Liver (tissue), 3 donors: Measurements from ENCODE around the gene DAB1.

ENCODE experiments used
- CTCF ChIP-seq: fragments of 150-350 bp; IDR thresholded peaks from 2 replicates; pipeline ENCODE4 v1.5.1; 2017; ENCODE audit warnings: improper control_type of control experiment, low read depth, low read length; ENCODE audit not compliant: missing input control
- RAD21 ChIP-seq, 2 donors: IDR thresholded peaks; 2 replicates each; pipeline ENCODE4 v1.6.1; 2016; ENCODE audit warnings: antibody characterized with exemption in 2 of 2, mild to moderate bottlenecking in 2 of 2
- SP1 ChIP-seq: IDR thresholded peaks from 2 replicates; pipeline ENCODE4 v1.6.1; 2018; ENCODE audit warnings: antibody characterized with exemption, mild to moderate bottlenecking
- TF ChIP-seq, protein P1 (sequence below): IDR thresholded peaks from 2 replicates; pipeline ENCODE4 v1.6.1; 2016; ENCODE audit warnings: antibody characterized with exemption, mild to moderate bottlenecking
- donor health status: healthy.
- donor health status: healthy.

GRCh38 chr1:57341721-57342120 lies 82.1 kb downstream of the DAB1 start:
- no peak for TF ChIP-seq CTCF
- TF ChIP-seq RAD21 (IDR thresholded peaks at IDR 0.05): no peak
- TF ChIP-seq, protein P1, sequence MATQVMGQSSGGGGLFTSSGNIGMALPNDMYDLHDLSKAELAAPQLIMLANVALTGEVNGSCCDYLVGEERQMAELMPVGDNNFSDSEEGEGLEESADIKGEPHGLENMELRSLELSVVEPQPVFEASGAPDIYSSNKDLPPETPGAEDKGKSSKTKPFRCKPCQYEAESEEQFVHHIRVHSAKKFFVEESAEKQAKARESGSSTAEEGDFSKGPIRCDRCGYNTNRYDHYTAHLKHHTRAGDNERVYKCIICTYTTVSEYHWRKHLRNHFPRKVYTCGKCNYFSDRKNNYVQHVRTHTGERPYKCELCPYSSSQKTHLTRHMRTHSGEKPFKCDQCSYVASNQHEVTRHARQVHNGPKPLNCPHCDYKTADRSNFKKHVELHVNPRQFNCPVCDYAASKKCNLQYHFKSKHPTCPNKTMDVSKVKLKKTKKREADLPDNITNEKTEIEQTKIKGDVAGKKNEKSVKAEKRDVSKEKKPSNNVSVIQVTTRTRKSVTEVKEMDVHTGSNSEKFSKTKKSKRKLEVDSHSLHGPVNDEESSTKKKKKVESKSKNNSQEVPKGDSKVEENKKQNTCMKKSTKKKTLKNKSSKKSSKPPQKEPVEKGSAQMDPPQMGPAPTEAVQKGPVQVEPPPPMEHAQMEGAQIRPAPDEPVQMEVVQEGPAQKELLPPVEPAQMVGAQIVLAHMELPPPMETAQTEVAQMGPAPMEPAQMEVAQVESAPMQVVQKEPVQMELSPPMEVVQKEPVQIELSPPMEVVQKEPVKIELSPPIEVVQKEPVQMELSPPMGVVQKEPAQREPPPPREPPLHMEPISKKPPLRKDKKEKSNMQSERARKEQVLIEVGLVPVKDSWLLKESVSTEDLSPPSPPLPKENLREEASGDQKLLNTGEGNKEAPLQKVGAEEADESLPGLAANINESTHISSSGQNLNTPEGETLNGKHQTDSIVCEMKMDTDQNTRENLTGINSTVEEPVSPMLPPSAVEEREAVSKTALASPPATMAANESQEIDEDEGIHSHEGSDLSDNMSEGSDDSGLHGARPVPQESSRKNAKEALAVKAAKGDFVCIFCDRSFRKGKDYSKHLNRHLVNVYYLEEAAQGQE: no peak
- no peak for TF ChIP-seq SP1
